ENCODE measurements around the gene USP30.
A peak's percentile ranks its signal among the peaks of the same experiment; 100 is the strongest.
"Not testable (repeated sequence)": the region's sequence is repeated elsewhere in the genome, so short reads cannot be mapped to it uniquely, and the experiment has no call there.

USP30 gene

DNA sequence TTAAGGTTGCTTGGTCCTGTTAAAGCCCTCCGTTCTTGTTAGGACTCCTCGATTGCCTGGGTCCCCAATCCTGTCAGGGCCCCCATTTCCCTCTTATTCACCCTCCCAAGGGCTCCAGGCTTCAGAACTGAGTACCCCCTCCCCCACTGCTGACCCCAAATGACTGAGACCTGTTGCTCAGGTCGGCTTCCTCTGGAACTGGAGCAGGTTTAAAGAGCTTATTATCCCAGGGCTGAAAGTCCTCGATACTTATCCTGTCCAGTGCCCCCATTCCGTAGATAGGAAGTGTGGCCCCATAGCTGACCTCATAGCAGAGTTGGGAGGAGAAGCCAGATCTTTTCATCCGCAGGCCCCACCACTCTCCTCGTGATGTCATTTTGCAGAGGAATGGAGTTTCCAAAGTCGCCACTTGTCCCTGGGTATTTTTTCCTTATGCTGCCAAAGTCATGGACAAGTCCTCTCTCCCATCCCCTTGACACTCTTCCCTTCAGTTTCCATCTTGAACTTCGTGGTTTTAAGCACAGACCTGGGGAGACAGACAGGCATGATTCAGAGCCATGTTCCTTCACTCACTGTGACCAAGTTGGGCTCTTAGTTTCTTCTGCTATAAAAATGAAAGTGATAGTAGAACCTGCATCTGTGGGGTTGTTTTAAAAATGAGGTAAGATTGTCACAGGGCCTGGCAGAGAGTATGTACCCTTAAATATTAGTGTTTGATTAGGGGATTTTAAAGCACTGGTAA, 1.2 kb downstream of the USP30 start:
- peak; percentile 55 for DNase-seq

- DNase-seq = not testable (repeated sequence)
Observed at GRCh38 chr12:109054124-109054513, 1.7 kb downstream of the USP30 start.

DNA sequence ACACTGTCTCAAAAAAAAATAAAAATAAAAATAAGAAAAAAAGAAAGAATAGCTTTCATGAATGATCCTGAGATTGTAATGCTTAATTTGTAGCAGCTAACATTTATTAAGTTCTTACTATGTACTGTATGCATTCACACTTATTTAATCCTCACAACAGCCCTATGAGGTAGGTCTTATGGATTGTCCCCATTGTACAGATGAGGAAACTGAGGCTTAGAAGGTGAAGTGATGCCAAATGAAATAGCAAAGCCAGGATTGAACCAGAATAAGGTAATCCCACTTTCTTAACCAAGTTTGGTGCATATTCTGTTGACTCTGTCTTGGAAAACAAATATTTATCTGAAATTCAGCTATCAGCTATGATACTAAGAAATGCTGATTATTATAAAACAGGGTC, 2.1 kb downstream of the USP30 start:
- DNase-seq = no peak

- DNase-seq = no peak
Observed at GRCh38 chr12:109056891-109057290, 4.5 kb downstream of the USP30 start.

DNA sequence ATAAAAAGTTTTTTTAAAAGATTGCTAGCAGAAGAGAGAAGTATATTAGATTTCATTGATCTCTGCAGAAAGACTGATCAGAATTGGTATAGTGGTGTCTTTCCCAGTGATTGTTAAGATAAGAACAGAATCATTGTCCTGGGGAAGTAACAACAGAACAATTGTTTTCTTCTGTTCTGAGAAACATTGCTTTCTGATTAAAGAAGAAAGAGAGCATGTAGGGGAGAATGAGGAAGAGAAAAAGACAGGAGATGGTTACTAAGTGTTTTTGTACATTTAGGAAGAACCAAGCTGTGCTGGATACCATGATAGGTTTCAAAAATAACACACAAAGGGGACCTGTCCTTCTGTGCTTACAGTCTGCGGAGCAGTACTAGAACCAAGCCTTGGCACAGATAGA, 5.0 kb downstream of the USP30 start:
- no peak for DNase-seq

DNA sequence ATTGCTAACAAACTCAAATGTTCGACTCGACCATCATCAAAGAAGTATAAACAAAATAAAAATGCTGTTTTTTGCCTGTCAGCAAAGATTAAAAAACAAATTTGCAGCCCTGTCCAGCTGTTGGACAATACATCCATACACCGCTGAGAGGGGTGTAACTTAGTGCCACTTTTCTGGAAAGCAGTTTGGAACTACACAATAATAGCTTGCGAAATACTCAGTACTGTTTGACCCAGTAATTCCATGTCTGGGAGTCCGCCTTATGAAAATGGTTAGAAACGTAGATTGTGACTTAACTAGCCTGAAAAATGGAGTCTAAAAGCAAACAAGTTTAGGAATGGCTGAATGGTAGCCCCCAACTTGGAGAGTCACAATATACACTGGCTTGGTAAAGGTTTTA, 6.4 kb downstream of the USP30 start:
- DNase-seq = no peak

DNA sequence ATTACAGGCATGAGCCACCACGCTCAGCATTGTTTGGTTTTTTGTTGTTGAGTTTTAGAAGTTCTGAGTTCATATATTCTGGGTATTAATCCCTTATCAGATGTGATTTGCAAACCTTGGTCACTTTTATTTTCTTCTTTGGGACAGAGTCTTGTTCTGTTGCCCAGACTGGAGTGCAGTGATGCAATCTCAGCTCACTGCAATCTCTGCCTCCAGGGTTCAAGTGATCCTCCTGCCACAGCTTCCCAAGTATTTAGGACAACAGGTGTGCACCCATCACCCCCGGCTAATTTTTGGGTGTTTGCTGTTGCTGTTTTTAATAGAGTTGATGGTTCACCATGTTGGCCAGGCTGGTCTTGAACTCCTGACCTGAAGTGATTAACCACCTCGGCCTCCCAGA, 11.8 kb downstream of the USP30 start:
- DNase-seq = no peak

DNA sequence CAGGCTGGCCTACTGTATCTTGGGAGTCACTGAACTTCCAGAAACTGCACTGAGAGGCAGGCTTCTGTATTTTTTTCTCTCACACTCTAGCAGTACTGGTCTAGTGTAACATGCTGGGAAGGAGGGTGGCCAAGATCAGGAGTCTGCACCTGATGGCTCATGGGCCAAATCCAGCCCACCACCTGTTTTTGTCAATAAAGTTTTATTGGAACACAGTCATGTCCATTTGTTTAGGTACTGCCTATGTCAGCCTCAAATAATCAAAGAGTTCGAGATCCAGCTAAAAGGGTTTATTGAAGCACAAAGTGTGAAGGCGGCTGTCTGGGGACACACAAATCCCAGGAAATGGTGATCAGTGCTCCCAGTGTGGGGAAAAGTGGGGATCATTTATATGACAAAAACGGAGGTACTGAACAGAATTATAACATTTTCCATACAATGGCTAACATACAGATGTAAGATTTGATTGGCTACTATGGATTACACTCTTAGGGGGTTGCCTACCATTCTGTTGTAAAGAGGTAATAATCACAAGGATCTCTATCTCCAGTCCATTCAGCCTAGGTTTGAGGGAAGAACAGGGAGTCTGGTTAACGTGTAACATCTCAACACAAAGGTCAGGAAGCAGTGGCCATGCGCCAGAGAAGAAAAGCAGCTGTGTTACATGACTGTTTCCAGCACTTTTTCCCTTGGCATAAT, 12.9 kb downstream of the USP30 start:
- no peak for DNase-seq

- DNase-seq = no peak
Observed at GRCh38 chr12:109065853-109066193, 13.4 kb downstream of the USP30 start.

GRCh38 chr12:109069307-109070271, 17.2 kb downstream of the USP30 start:
- no peak for DNase-seq

GRCh38 chr12:109074866-109075265, 22.5 kb downstream of the USP30 start:
- DNase-seq = no peak

GRCh38 chr12:109082751-109083150, 30.4 kb downstream of the USP30 start:
- no peak for DNase-seq

GRCh38 chr12:109084425-109084824, 32.0 kb downstream of the USP30 start:
- no peak for DNase-seq

GRCh38 chr12:109085590-109085989, 33.2 kb downstream of the USP30 start:
- DNase-seq = no peak

GRCh38 chr12:109087250-109087649, 34.9 kb downstream of the USP30 start:
- no peak for DNase-seq

GRCh38 chr12:109088818-109089217, 36.4 kb downstream of the USP30 start:
- no peak for DNase-seq

DNA sequence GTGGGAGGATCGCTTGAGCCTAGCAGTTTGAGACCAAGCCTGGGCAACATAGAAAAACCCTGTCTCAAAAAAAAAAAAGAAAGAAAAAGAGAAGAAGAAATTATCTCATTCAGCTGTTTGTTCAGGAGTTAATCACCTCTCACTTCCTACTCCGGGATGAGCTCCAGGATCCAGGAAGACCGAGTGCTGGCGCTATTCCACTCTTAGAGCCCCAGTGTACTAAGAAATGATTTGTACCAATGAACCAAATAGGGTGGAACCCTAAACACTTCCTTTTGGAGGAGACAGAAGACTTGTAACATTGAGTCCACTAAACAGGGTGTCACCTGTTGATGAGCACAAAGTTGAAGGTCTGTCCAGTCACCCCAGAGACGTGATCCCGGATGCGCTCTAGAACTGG, 37.3 kb downstream of the USP30 start:
- no peak for DNase-seq

- no peak for DNase-seq
Observed at GRCh38 chr12:109092497-109093021, 40.2 kb downstream of the USP30 start.

DNA sequence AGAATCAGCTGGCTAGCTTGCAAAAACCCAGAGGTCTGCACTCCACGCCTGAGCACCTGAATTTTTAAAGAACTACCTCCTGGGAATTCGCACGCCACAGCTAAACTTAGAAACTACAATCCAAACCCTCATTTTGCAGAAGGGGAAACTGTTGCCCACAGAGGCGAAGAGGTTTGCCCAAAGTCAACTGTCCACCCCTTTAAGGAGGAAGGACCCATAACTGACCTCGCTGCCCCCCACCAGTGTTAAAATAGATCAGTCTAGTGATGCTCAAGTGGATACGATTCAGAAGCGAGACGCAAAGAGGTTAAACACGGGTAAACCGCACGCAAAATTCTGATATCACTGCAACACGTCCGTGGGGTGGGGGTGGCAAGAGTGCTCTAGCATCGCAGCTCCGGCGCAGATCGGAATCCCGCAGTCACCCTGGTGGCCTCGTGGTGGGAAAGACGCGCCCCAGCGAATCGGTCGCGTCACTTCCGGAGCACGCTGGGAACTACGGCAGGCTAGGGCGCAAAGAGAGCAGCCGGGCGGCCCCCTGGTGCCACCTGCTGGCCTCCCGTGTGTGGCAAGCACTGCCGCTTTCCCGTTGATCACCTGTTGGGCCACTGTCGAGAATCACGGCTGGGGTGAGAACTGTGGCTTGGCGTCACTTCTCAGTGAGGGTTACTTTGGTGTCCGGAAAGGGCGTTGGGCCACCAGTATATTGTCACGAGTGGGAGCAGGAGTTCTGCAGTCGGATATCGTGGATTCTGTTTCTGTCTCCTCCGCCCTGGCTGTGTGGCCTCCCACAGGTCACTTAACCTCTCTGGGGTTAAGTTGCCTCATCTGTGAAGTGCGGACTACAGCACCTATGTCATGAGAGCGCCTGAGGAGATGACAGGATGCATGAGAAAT, 40.9 kb downstream of the USP30 start, which contains the start of gene ALKBH2:
TSS of gene ALKBH2 (minus strand) at position 451 of the 897 bp plus-strand sequence. CDS start 686 bp downstream, outside the sequence.
- DNase-seq = peak; percentile 98

DNA sequence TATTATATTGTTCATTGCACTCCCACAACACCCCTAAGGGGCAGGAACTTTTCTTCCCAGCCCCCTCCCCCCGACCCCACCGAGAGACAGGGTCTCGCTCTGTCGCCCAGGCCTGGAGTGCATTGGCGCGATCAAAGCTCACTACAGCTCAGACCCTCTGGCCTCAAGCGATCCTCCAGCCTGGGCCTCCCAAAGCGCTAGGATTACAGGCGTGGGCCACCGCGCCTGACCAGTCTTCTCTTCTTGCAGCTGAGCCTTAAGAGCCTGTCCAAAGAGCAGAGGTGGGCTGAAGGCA, 44.7 kb downstream of the USP30 start:
- no peak for DNase-seq

DNA sequence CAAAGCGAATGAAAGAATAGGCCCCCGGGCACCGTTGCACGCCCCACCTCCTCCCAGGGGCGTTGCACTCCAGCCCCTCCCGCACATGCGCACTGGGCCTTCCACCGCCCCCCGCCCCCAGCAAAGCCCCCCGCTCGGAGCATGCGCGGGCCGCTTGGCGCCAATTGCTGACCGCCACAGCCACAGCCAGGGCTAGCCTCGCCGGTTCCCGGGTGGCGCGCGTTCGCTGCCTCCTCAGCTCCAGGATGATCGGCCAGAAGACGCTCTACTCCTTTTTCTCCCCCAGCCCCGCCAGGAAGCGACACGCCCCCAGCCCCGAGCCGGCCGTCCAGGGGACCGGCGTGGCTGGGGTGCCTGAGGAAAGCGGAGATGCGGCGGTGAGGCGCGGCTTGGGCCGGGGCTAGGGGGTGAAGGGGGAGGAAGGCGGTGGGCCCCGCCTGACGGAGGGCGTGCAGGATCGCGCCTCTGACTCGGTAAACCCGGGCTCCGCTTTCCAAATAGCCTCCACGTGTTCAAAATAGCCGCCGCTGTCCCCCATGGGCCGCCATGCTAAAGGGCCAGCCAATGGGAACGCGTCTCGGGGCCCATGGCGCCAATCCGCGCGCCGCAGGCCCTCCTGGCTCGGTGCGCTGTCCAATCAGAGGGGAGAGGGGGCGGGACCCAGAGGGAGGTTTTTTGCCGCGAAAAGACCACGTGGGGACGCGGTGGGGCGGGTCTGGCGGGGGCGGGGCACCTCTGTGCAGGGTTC, 45.2 kb downstream of the USP30 start, which contains the start of gene UNG:
TSS of gene UNG (plus strand) at position 163 of the 748 bp plus-strand sequence. CDS start at position 246, 83 bp downstream.
- DNase-seq = peak; percentile 96
